K562 (cell line): ENCODE results near the gene UNKL. TPM values are rescaled to one million over a fixed set of nuclear protein-coding genes. Genes with fewer than 3 reads are reported as not detected.
A peak's percentile ranks its signal among the peaks of the same experiment; 100 is the strongest.

Experiments used
- CTCF ChIP-seq, 3 experiments: IDR thresholded peaks in 2 of 3; conservative IDR thresholded peaks in 1 of 3; 2 replicates each; pipeline ENCODE4 v1.5.1; 2011 to 2012; ENCODE audit warnings: low read length in 3 of 3, mild to moderate bottlenecking in 3 of 3, control low read depth in 2 of 3, improper control_type of control experiment in 1 of 3, inconsistent platforms in 1 of 3, low read depth in 1 of 3, mixed read lengths in 1 of 3, moderate library complexity in 1 of 3; ENCODE audit not compliant: insufficient read depth in 2 of 3
- EGR1 ChIP-seq: fragments of 450-650 bp; conservative IDR thresholded peaks from 2 replicates; pipeline ENCODE4 v1.6.1; 2017; ENCODE audit warnings: mild to moderate bottlenecking
- PTRF ChIP-seq: fragments of 450-650 bp; IDR thresholded peaks from 2 replicates; pipeline ENCODE4 v1.6.1; 2016; ENCODE audit warnings: mild to moderate bottlenecking, missing genetic modification characterization, missing compliant biosample characterization
- RAD21 ChIP-seq, 2 experiments: fragments of 250-450 bp in 1 of 2; fragments of 450-650 bp in 1 of 2; sonication (Bioruptor Pico) in 1 of 2; formaldehyde crosslinking in 1 of 2; IDR thresholded peaks in 1 of 2; conservative IDR thresholded peaks in 1 of 2; 2 replicates each; pipeline versions ENCODE4 v1.4.0 to v1.8.0; 2020 to 2022; ENCODE audit warnings: mild to moderate bottlenecking in 2 of 2, moderate library complexity in 1 of 2
- ZEB2 ChIP-seq: fragments of 450-650 bp; IDR thresholded peaks from 2 replicates; pipeline ENCODE4 v1.6.1; 2016
- ZNF318 ChIP-seq, 2 experiments: fragments of 450-650 bp; IDR thresholded peaks; 2 replicates each; pipeline ENCODE4 v1.6.1; 2016; ENCODE audit warnings: mild to moderate bottlenecking in 2 of 2, borderline replicate concordance in 1 of 2, low read depth in 1 of 2, moderate library complexity in 1 of 2
- ZNF586 ChIP-seq: fragments of 450-650 bp; formaldehyde crosslinking; conservative IDR thresholded peaks from 2 replicates; pipeline ENCODE4 v1.4.0; 2020; ENCODE audit warnings: mild to moderate bottlenecking, moderate library complexity
- ZNF639 ChIP-seq, 2 experiments: fragments of 200-800 bp in 1 of 2; sonication (Bioruptor generic) in 1 of 2; sonication (generic) in 1 of 2; formaldehyde crosslinking in 1 of 2; IDR thresholded peaks in 1 of 2; conservative IDR thresholded peaks in 1 of 2; 2 replicates each; pipeline versions ENCODE4 v1.5.0 to v1.6.1; 2016 to 2020; ENCODE audit warnings: missing compliant biosample characterization in 1 of 2, missing genetic modification characterization in 1 of 2, missing genetic modification reagents in 1 of 2
- polyA plus RNA-seq, 8 experiments: library from polyadenylated mRNA; depleted of rRNA in 4 of 8; stranded (reverse) in 5 of 8; unstranded in 3 of 8; fragments of >200 nt; fragmentation: Nextera tagmentation in 2 of 8; fragmentation: Illumina TruSeq in 1 of 8; extraction: Ambion mirVana in 2 of 8; extraction: Trizol in 1 of 8; gene quantifications; 2 replicates each; pipeline versions ENCODE4 v1.2.1 to v1.2.3, GENCODE V29; 2011 to 2014; ENCODE audit warnings: inconsistent platforms in 1 of 8, missing spikeins in 1 of 8
- total RNA-seq, 7 experiments: library from RNA; depleted of rRNA in 6 of 7; stranded (reverse); fragments of >200 nt in 6 of 7; fragmentation: Illumina TruSeq in 2 of 7; extraction: Trizol in 2 of 7; gene quantifications; 2 replicates each; pipeline versions ENCODE4 v1.2.1 to v1.2.3, GENCODE V29; 2011 to 2021; ENCODE audit warnings: low replicate concordance in 1 of 7
- TF ChIP-seq, protein P1 (sequence below): fragments of 250-450 bp; sonication (Bioruptor Pico); IDR thresholded peaks from 2 replicates; pipeline ENCODE4 v1.9.0; 2021; ENCODE audit warnings: mild to moderate bottlenecking, inconsistent platforms

The UNKL gene
- total and polyA plus RNA-seq, 9 of the 15 experiments (the other 6 are each of a cell fraction or from before 2014, with no cell fraction given) = 0.37 to 30.2 (median 5.1) TPM

- no peak for TF ChIP-seq ZEB2
- no peak for TF ChIP-seq CTCF (IDR thresholded peaks at IDR 0.05 in 2 of 3, conservative IDR thresholded peaks at IDR 0.05 in 1 of 3; ENCODE audit: insufficient read depth in 2 of 3, low read depth in 1 of 3, low read length in 3 of 3)
- TF ChIP-seq EGR1 = peak; percentile 96
- TF ChIP-seq, protein P1, sequence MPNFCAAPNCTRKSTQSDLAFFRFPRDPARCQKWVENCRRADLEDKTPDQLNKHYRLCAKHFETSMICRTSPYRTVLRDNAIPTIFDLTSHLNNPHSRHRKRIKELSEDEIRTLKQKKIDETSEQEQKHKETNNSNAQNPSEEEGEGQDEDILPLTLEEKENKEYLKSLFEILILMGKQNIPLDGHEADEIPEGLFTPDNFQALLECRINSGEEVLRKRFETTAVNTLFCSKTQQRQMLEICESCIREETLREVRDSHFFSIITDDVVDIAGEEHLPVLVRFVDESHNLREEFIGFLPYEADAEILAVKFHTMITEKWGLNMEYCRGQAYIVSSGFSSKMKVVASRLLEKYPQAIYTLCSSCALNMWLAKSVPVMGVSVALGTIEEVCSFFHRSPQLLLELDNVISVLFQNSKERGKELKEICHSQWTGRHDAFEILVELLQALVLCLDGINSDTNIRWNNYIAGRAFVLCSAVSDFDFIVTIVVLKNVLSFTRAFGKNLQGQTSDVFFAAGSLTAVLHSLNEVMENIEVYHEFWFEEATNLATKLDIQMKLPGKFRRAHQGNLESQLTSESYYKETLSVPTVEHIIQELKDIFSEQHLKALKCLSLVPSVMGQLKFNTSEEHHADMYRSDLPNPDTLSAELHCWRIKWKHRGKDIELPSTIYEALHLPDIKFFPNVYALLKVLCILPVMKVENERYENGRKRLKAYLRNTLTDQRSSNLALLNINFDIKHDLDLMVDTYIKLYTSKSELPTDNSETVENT (CRISPR knock-in tag) = no peak
- TF ChIP-seq PTRF (tag) = no peak
- no peak for TF ChIP-seq ZNF639 (CRISPR knock-in tag; conservative IDR thresholded peaks at IDR 0.05 in 1 of 2, IDR thresholded peaks at IDR 0.05 in 1 of 2)
- no peak for TF ChIP-seq ZNF318 (IDR thresholded peaks at IDR 0.05; ENCODE audit: borderline replicate concordance in 1 of 2, low read depth in 1 of 2)
- TF ChIP-seq ZNF586 (CRISPR knock-in tag) = no peak
- no peak for TF ChIP-seq RAD21 (CRISPR knock-in tag; conservative IDR thresholded peaks at IDR 0.05 in 1 of 2, IDR thresholded peaks at IDR 0.05 in 1 of 2)
Observed at GRCh38 chr16:1342526-1343427, 71.7 kb downstream of the UNKL start (continued).
